Germinal center (tissue), 1 donor: ENCODE measurements around the gene IMP4.
A peak's percentile ranks its signal among the peaks of the same experiment; 100 is the strongest.

ENCODE experiments used
- DNase-seq: peaks from one replicate; pipeline ENCODE4 v3.0.0; 2012; ENCODE audit warnings: mixed read lengths, low spot score

IMP4 gene

GRCh38 chr2:130377491-130377890, 34.8 kb downstream of the IMP4 start:
- peak; percentile 10 for DNase-seq

DNA sequence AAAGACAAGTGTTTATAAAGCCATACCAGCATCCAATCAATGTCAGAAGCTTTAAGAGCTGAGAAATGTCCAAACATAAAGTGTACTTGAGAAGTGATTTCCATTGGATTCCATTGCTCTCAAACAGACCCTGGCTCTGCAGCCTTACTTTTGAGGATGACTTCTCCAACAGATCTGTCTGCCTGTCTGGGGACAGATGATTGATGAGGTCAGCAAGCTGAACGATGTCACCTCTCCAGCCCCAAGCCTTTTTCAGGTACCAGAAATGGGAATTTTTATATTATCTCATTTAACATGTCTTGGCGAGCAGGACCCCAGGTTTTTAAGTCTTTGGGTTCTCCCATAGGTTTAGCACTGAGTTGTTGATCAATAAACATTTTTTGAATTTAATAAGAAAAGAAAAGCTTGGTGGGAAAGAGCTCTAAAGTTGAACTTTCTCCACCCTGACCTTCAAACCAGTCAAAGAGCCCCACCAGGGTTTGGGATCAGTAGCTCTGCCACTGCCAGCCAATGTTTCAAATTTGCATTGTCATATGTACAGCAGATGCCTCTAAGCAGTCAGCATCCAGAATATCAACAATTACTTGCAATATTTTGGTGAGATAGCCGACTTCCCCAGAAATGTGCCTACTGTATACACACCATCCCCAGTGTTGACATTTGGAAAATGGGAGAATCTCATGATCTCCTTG, 35.7 kb downstream of the IMP4 start:
- DNase-seq, result peak; percentile 1

DNA sequence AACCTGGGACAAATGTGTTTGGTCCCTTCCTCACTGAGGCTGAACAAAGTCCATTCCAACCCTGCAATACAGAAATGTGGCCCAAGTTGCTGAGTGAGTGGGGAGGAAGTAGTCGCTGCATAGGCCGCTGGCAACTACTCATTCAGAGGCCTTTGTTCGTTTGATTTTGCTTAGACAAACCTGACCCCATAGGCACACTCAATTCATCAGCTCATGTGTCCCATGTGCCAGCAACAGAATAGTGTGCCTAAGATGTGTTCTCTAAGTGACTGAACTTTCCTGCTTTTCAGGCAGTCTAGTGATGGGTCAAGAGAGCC, 36.2 kb downstream of the IMP4 start:
- DNase-seq, result no peak

- DNase-seq, result no peak
Observed at GRCh38 chr2:130380096-130380934, 37.6 kb downstream of the IMP4 start.

GRCh38 chr2:130381145-130381544, 38.4 kb downstream of the IMP4 start:
- no peak for DNase-seq

- no peak for DNase-seq
Observed at GRCh38 chr2:130381619-130382018, 38.9 kb downstream of the IMP4 start.

DNA sequence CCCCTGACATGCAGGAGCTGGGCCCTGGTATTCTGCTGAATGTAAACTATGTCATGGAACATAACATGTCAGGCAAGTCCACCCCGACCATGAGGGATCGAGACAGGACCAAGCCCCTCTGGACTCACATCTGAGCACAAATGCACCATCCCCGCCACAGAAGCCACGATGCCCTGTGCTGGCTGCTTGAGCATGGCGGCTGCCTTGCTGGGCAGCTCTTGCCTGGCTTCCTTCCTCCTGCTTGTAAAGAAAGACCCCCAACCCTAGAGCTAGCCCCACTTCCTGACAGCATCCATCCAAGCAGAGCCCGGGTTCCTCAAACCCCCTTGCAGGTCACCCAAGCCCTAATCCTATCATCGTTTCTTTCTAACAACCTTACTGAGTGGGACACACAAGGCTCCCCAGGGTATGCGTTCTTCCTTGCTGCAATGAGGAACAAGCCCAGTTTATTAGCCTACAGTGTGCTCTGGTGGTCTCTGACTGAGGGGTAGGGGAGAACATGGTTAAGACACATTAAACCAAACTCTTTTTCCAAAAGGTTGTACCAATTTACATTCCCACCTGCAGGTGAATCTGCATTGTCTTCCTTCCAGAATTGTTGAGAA, 39.7 kb downstream of the IMP4 start:
- DNase-seq, result no peak

DNA sequence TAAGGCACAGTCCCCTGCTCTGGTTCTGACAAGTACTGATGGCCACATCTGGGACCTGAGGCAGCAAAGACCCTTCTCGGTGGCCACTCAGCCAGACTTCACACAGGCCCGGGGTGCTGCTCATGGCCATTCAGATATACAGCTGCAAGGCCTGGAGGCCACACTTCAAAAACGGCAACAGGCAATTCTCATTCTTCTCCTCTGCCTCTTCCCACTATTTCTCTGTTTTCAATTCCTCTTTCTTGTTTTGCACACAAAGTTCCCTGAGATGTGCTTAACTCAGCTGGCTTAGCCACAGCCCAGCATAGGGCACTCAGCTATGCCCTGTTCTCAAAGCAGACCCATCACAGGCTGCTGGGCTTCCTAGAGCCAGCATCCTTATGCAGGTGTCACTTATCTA, 43.0 kb downstream of the IMP4 start:
- DNase-seq, result no peak

- no peak for DNase-seq
Observed at GRCh38 chr2:130387071-130387400, 44.3 kb downstream of the IMP4 start.

GRCh38 chr2:130387804-130388203, 45.1 kb downstream of the IMP4 start:
- DNase-seq, result no peak

DNA sequence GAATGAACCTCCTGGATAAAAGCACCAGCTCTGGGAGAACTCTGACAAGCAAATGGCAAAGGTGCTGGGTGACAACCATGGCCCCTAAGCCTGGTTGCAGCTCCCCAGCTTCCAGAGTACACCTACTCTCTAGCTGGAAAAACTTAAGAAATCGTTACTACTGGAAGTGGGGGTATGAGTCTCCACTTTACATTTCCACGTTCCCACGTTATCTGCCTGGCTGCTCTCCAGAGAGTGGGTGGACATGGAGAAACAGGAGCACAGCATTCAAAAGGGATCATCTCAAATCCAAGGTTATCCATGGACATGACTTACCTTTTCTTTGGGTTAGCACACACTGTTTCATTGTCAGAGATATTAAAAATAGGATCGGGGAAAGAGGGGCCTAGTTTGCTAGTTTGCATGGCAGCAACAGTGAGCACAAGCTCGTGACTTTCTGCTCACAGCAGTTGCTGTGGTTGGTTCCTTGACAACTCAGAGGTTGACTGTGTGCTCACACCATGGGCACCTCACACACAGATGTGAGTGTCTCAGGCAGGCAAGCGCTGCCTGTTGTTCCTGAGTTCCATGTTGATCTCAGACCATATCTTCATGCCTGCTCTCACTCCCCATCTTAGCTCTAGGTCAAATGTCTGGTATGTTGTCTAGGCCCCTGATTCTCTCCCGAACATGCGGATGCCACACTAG, 45.7 kb downstream of the IMP4 start:
- DNase-seq, result no peak

DNA sequence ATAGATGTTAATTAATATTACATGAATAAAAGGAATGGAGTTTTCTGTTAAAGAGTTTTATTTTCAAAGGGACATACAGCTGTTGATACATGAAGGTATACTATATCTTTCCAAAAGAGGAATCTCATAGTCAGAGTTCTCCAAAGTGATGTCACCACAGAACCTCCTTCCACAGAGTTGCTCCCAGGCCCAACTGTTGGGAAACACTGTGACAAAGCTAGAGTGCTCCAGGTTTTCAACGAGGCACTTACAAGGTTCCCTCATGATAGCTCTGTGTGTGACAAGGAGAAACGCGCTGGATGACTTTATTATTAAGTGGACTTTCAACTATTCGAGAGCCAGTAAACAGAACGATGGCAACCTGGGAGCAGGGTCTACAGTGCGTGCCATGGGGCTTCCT, 46.7 kb downstream of the IMP4 start:
- no peak for DNase-seq

- peak; percentile 1 for DNase-seq
Observed at GRCh38 chr2:130389783-130390182, 47.1 kb downstream of the IMP4 start.

- peak; percentile 31 for DNase-seq
Observed at GRCh38 chr2:130390460-130391057, 47.9 kb downstream of the IMP4 start.

GRCh38 chr2:130391058-130391871, 48.6 kb downstream of the IMP4 start:
- DNase-seq, result peak; percentile 83

DNA sequence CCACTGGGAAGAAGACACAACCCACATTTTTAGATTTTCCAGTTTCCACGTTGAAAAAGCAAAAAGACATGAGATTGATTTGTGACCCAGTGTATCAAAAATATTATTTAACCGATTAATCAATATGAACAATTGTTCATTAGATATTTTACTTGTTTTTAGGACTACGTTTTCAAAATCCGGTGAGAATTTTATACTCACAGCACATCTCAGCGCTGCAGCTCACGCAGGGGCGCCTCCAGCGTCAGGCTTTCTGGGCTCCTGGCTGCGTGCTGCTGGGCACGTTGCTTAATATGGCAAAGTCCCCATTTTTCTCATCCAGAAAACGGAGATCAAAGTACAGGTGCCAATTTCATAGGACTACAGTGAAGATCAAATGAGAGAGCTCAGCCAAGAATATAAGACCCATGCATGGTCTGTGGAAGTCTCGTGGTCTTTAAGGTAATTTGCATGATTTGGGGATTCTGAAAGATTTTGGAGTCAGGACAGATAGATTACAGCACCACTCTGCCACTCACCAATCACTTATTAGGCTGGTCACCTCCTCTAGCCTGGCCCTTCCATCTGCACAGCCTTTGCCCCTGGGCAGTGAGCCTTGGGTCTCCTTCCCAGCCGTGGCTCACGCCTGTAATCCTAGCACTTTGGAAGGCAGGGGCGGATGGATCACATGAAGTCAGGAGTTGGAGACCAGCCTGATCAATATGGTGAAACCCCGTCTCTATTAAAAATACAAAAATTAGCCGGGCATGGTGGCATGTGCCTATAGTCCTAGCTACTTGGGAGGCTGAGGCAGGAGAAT, 49.4 kb downstream of the IMP4 start:
- DNase-seq, result peak; percentile 1

DNA sequence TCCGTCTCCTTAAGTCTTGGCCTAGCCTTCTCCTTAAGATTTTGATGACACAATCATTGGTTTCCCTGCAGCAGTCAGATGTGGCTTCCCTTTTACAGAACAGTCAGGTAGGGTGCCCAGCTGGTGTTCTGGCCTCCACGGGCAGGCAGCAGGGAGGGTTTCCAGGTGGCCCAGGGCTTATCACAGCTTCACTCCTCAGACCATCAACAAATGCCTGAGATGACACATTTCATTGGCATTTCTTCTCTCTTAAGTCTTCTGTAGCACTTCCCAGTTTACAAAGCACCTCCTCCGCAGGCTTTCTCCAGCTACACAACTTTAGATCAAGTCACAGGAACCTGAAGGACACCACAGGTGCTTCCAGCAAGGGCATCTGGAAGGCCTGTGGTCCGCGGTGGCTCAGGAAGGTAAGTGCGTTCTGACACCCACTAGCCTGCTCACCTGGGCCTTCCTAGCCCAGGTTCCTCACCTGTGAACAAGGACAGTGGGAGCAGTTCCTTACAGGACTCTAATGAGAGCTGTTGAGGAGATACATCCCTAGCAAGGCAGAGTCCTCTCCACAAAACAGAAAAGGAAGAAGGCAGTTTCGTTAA, 50.7 kb downstream of the IMP4 start:
- DNase-seq, result peak; percentile 1
